Measurements from ENCODE around the gene ABCG2. TPM values are rescaled to one million over a fixed set of nuclear protein-coding genes. Genes with fewer than 3 reads are reported as not detected.

The ABCG2 gene
- total RNA-seq: under 1 TPM; 0.43 TPM

DNA sequence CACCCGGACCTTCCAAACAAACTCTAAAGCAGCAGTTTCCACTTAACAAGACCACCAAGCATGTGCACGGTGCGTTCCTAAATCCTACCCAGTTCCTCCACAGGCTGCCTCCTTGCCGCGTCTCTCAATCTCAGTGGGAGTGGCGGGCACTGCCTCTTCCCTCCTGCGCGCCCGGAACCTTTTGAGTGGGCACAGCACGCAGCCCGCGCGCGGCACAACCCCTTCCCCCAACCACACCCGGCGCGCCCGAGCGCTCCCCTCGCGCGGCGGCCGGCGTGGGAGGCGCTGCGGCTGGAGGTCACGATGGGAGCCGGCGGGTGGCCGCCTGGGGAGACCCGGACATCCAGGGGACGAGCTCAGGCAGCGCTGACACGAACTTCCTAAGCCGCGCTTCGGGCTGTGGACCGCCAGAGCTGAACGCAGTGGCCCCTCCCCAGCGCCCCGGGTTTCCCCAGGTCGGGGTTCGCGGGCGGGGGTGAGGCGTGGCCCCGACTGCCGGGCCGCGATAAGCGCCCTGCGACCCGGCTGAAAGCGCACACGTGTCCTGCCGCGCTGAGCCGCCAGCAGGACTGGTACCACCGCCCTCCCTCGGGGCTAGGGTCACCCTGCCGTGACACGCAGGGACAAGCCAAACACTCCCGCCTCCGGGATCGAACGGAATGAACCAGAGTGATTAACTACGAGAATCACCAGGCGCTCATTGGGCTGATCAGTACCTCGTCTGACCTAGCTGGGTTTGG is at the start of gene ABCG2:
ABCG2 (minus strand) TSS at position 151 of the 740 bp plus-strand sequence. CDS start 18,644 bp downstream, outside the sequence.

Other genes starting within 250 kb of the ABCG2 start
- not detected for gene SPP1, start 182.9 kb downstream of the ABCG2 start, total RNA-seq
- 1 to 10 TPM; 7.2 TPM for gene PKD2, start 151.0 kb downstream of the ABCG2 start, total RNA-seq
- 10 to 100 TPM; 46.2 to 46.7 TPM for gene PPM1K, start 125.9 kb upstream of the ABCG2 start, total RNA-seq
- 10 to 100 TPM in 1 of 2 experiments, 1 to 10 TPM in 1; 8.2 to 10.4 TPM for gene HERC6, start 220.2 kb upstream of the ABCG2 start, total RNA-seq